ENCODE data around the gene CORIN.
"Not testable (repeated sequence)": the region's sequence is repeated elsewhere in the genome, so short reads cannot be mapped to it uniquely, and the experiment has no call there.

Gene CORIN

DNA sequence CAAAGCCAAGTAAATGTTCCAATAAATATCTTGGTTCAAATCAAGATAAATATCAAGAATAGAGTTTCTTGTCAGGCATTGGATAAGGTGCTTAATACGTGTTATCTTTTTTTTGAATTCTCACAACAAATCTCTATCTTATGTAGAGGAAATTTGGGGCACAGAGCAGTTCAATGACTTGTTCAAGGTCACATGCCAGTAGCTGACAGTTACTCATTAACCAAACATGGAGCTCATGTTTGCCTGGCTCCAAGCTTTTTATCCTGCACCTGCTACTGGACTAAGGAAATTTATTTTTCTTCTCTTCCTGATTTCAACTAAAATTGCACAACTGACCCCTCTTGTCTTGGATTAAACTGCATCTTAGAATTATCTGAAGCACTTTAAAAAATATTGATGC, 276.5 kb downstream of the CORIN start:
- no peak overlapping the region for H3K4me2 ChIP-seq (ENCODE audit: low read length)
- TF ChIP-seq EZH2phosphoT487 (IDR thresholded peaks at IDR 0.05; ENCODE audit: low read depth) = no peak
- TF ChIP-seq, protein P1, sequence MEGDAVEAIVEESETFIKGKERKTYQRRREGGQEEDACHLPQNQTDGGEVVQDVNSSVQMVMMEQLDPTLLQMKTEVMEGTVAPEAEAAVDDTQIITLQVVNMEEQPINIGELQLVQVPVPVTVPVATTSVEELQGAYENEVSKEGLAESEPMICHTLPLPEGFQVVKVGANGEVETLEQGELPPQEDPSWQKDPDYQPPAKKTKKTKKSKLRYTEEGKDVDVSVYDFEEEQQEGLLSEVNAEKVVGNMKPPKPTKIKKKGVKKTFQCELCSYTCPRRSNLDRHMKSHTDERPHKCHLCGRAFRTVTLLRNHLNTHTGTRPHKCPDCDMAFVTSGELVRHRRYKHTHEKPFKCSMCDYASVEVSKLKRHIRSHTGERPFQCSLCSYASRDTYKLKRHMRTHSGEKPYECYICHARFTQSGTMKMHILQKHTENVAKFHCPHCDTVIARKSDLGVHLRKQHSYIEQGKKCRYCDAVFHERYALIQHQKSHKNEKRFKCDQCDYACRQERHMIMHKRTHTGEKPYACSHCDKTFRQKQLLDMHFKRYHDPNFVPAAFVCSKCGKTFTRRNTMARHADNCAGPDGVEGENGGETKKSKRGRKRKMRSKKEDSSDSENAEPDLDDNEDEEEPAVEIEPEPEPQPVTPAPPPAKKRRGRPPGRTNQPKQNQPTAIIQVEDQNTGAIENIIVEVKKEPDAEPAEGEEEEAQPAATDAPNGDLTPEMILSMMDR (IDR thresholded peaks at IDR 0.05; ENCODE audit: low read depth, low read length) = no peak
- no peak overlapping the region for H2AFZ ChIP-seq (ENCODE audit: low read depth, low read length)
- H4K20me1 ChIP-seq (ENCODE audit: insufficient read depth, low read length) = no peaks in the 10 kb centered on the region
- no peak overlapping the region for H3K9ac ChIP-seq (ENCODE audit: low read length)
- peaks cover 22% of the 10 kb centered on the region for H3K4me1 ChIP-seq (ENCODE audit: low read length)
- no peaks in the 10 kb centered on the region for H3K79me2 ChIP-seq (ENCODE audit: low read length)
- peaks cover 27% of the 10 kb centered on the region; the same call in 1 of the 2 replicates for H3K27me3 ChIP-seq (ENCODE audit: low read depth, low read length)
- no peak overlapping the region for H3K4me3 ChIP-seq (ENCODE audit: low read length)
- no peaks in the 10 kb centered on the region for H3K36me3 ChIP-seq (replicated peaks; ENCODE audit: low read depth, low read length)
- no peaks in the 10 kb centered on the region for H3K9me3 ChIP-seq (ENCODE audit: insufficient read depth, low read length)
- H3K27ac ChIP-seq (ENCODE audit: low read length) = no peak overlapping the region

DNA sequence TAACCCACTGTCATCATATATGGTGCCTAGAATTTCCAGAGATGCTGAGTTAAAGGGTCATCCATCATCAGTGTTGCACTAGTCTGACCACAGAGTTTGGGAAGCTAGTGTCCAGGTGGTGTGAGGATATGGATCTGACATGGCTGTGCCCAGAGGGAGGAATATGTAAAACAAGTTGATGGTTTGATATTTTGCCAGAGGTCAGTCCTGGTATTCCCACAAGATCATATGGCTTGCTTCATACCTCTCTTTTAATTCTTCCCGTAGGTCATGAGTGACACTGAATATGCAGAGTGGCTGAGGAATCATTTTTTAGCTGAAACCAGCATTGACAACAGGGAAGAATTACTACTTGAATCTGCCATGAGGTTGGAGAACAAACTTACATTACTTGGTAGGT, 277.2 kb downstream of the CORIN start:
- Histone ChIP-seq H3K9me3 (ENCODE audit: insufficient read depth, low read length) (no peaks in the 10 kb centered on the region), H4K20me1 (ENCODE audit: insufficient read depth, low read length) (no peaks in the 10 kb centered on the region), H3K27ac (ENCODE audit: low read length) (no peak overlapping the region), H3K4me3 (ENCODE audit: low read length) (no peak overlapping the region), H3K4me1 (ENCODE audit: low read length) (peaks cover 22% of the 10 kb centered on the region), H3K36me3 (replicated peaks; ENCODE audit: low read depth, low read length) (no peaks in the 10 kb centered on the region), H2AFZ (ENCODE audit: low read depth, low read length) (no peak overlapping the region), H3K27me3 (ENCODE audit: low read depth, low read length) (peaks cover 23% of the 10 kb centered on the region; the same call in 1 of the 2 replicates), H3K9ac (ENCODE audit: low read length) (no peak overlapping the region), H3K4me2 (ENCODE audit: low read length) (no peak overlapping the region), H3K79me2 (ENCODE audit: low read length) (no peaks in the 10 kb centered on the region)
- TF ChIP-seq, protein P1 (IDR thresholded peaks at IDR 0.05; ENCODE audit: low read depth, low read length) = no peak
- TF ChIP-seq EZH2phosphoT487 (IDR thresholded peaks at IDR 0.05; ENCODE audit: low read depth) = no peak

DNA sequence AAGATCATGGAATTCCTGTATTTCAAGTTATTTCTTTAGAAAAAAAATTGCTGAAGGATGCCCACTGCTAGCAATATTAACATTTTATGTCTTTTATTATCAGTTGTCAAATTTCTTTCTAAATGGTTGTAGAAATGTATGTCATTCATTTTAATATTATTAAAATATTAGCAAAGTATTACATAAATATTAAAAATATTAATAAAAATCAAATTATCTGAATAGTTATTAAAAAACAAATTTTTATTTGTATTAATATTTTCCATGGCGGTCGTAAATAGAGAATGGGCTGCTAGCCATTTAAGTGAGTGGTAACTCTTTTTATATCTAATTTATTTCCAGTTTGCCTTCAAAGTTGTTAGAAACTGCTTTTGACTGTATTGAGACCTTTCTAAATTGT, 280.6 kb downstream of the CORIN start:
- H3K9me3 ChIP-seq (ENCODE audit: insufficient read depth, low read length) = no peaks in the 10 kb centered on the region
- H3K4me2 ChIP-seq (ENCODE audit: low read length) = no peak overlapping the region
- H3K27ac ChIP-seq (ENCODE audit: low read length) = no peak overlapping the region
- H3K4me1 ChIP-seq (ENCODE audit: low read length) = no peaks in the 10 kb centered on the region
- no peaks in the 10 kb centered on the region for H3K36me3 ChIP-seq (replicated peaks; ENCODE audit: low read depth, low read length)
- H3K4me3 ChIP-seq (ENCODE audit: low read length) = no peak overlapping the region
- peaks cover 9% of the 10 kb centered on the region; the same call in 1 of the 2 replicates for H3K27me3 ChIP-seq (ENCODE audit: low read depth, low read length)
- H3K9ac ChIP-seq (ENCODE audit: low read length) = no peak overlapping the region
- H4K20me1 ChIP-seq (ENCODE audit: insufficient read depth, low read length) = no peaks in the 10 kb centered on the region
- H2AFZ ChIP-seq (ENCODE audit: low read depth, low read length) = no peak overlapping the region
- H3K79me2 ChIP-seq (ENCODE audit: low read length) = no peaks in the 10 kb centered on the region
- TF ChIP-seq, protein P1 (IDR thresholded peaks at IDR 0.05; ENCODE audit: low read depth, low read length) = no peak
- TF ChIP-seq EZH2phosphoT487 (IDR thresholded peaks at IDR 0.05; ENCODE audit: low read depth) = no peak

DNA sequence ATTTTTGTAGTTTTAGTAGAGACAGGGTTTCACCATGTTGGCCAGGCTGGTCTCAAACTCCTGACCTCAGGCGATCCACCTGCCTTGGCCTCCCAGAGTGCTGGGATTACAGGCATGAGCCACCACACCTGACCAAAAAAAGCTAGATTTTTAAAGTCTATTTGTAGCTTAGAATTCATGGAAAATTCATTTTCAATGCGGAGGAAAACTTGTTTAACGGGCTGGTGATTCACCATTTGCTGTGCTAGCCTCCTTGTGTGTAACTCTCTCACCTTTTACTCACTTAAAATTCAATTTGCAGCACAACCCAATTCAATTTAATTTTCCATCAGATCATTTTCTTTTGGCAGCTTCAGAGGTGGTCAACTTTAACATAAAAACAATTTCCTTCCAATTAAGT, 281.9 kb downstream of the CORIN start:
- H3K9me3 ChIP-seq (ENCODE audit: insufficient read depth, low read length); H3K36me3 ChIP-seq (replicated peaks; ENCODE audit: low read depth, low read length); H3K27me3 ChIP-seq (ENCODE audit: low read depth, low read length); H3K4me3 ChIP-seq (ENCODE audit: low read length); H3K27ac ChIP-seq (ENCODE audit: low read length); H3K4me1 ChIP-seq (ENCODE audit: low read length); H3K4me2 ChIP-seq (ENCODE audit: low read length); H4K20me1 ChIP-seq (ENCODE audit: insufficient read depth, low read length); H3K9ac ChIP-seq (ENCODE audit: low read length); H3K79me2 ChIP-seq (ENCODE audit: low read length); H2AFZ ChIP-seq (ENCODE audit: low read depth, low read length): not testable (repeated sequence)
